Ramos (cell line): Measurements from ENCODE around the gene SLC16A8.

Source experiments
- in situ Hi-C: fragments of 300-500 bp; cut with MboI; formaldehyde crosslinking; loops from one replicate; pipeline ENCODE4 v1.14.3; 2022; ENCODE audit warnings: low sequenced_read_pairs; ENCODE audit not compliant: unreplicated experiment

SLC16A8 gene

GRCh38 chr22:38074181-38075104 lies 9.5 kb downstream of the SLC16A8 start:
- in situ Hi-C loops: no loop called here

GRCh38 chr22:38073150-38074130 lies 10.5 kb downstream of the SLC16A8 start:
- in situ Hi-C loops: no loop called here

- in situ Hi-C loops: no loop called here
Observed at GRCh38 chr22:38072322-38073149, 11.4 kb downstream of the SLC16A8 start.

- in situ Hi-C loops: no loop called here
Observed at GRCh38 chr22:38071421-38072321, 12.3 kb downstream of the SLC16A8 start.

- in situ Hi-C loops: no loop called here
Observed at GRCh38 chr22:38070250-38070921, 13.6 kb downstream of the SLC16A8 start.

GRCh38 chr22:38069372-38070249 lies 14.4 kb downstream of the SLC16A8 start:
- in situ Hi-C loops: no loop called here

- in situ Hi-C loops: no loop called here
Observed at GRCh38 chr22:38068641-38069371, 15.2 kb downstream of the SLC16A8 start.

- in situ Hi-C loops: no loop called here
Observed at GRCh38 chr22:38067761-38068360, 16.1 kb downstream of the SLC16A8 start.

- in situ Hi-C loops: no loop called here
Observed at GRCh38 chr22:38067028-38067415, 17.0 kb downstream of the SLC16A8 start.

- in situ Hi-C loops: no loop called here
Observed at GRCh38 chr22:38066381-38067027, 17.5 kb downstream of the SLC16A8 start.

- in situ Hi-C loops: no loop called here
Observed at GRCh38 chr22:38065539-38065938, 18.4 kb downstream of the SLC16A8 start.

- in situ Hi-C loops: no loop called here
Observed at GRCh38 chr22:38062791-38063190, 21.2 kb downstream of the SLC16A8 start.

GRCh38 chr22:38056969-38057891 lies 26.8 kb downstream of the SLC16A8 start, which contains the start of gene PICK1:
PICK1 (plus strand) TSS chr22:38057404; CDS start chr22:38057810, 406 bp downstream.
- in situ Hi-C loops: no loop called here

- in situ Hi-C loops: no loop called here
Observed at GRCh38 chr22:38051900-38052862, 31.8 kb downstream of the SLC16A8 start.
